Measurements from ENCODE around the gene MSH3. TPM values are rescaled to one million over a fixed set of nuclear protein-coding genes. Genes with fewer than 3 reads are reported as not detected.

Gene MSH3
- polyA plus RNA-seq, 1 of the 3 experiments (the other 2 are of a cell fraction) = 3.5 TPM

DNA sequence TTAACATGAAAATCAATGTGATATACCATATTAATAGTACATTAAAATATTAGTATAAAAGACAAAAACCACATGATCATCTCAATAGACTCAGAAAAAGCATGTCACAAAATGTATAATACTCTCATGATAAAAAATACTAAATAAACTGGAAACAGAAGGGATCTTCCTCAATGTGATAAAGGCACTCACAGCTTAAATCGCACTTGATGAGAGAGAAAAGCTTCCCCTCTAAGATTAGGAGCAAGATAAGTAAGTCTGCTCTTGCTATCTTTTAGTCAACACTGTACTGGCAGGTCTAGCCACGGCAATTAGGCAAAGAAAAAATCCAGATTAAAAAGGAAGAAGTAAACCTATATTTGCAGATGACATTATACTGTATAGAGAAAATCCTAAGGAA lies 21.8 kb upstream of the MSH3 start:
- CTCF ChIA-PET = no interaction called here
- peaks cover 14 to 16% of the 10 kb centered on the region in 2 experiments for H3K36me3 ChIP-seq (replicated peaks in 1 of 2; ENCODE audit: control insufficient read depth in 1 of 2, insufficient read depth in 2 of 2, low read length in 1 of 2)
- WGBS (ENCODE audit: low lambda C conversion rate) = 86% methylated on average over 2 of the region's 2 CpGs

More for the DNA sequence above, 21.8 kb upstream of the MSH3 start:
- no peak overlapping the region for H3K9ac ChIP-seq
- H3F3A ChIP-seq (replicated peaks; ENCODE audit: insufficient read depth) = no peaks in the 10 kb centered on the region
- no peaks in the 10 kb centered on the region for H3K9me3 ChIP-seq
- H3K79me2 ChIP-seq (ENCODE audit: insufficient read depth) = no peaks in the 10 kb centered on the region
- no peak for DNase-seq
- H2AFZ ChIP-seq (ENCODE audit: low read depth) = no peak overlapping the region
- H3K27me3 ChIP-seq (ENCODE audit: insufficient read depth) = no peaks in the 10 kb centered on the region
- H3K4me2 ChIP-seq = no peak overlapping the region
- no peaks in the 10 kb centered on the region; a peak in 1 of 4 replicates for H3K4me1 ChIP-seq (ENCODE audit: control insufficient read depth in 1 of 2, insufficient read depth in 2 of 2, low read depth in 1 of 2, low read length in 1 of 2)
- H3K4me3 ChIP-seq (ENCODE audit: low read depth in 2 of 2, low read length in 1 of 2) = no peak overlapping the region
- POLR2A ChIA-PET = no interaction called here
- TF ChIP-seq EZH2phosphoT487 (IDR thresholded peaks at IDR 0.05; ENCODE audit: borderline replicate concordance, low read depth) = no peak
- no peak for TF ChIP-seq RXRA (IDR thresholded peaks at IDR 0.05; ENCODE audit: borderline replicate concordance, low read depth)
- TF ChIP-seq, protein P1, sequence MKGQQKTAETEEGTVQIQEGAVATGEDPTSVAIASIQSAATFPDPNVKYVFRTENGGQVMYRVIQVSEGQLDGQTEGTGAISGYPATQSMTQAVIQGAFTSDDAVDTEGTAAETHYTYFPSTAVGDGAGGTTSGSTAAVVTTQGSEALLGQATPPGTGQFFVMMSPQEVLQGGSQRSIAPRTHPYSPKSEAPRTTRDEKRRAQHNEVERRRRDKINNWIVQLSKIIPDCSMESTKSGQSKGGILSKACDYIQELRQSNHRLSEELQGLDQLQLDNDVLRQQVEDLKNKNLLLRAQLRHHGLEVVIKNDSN (IDR thresholded peaks at IDR 0.05; ENCODE audit: borderline replicate concordance, low read depth) = no peak
- no peak for TF ChIP-seq RAD21 (IDR thresholded peaks at IDR 0.05; ENCODE audit: low read length)
- TF ChIP-seq, protein P2, sequence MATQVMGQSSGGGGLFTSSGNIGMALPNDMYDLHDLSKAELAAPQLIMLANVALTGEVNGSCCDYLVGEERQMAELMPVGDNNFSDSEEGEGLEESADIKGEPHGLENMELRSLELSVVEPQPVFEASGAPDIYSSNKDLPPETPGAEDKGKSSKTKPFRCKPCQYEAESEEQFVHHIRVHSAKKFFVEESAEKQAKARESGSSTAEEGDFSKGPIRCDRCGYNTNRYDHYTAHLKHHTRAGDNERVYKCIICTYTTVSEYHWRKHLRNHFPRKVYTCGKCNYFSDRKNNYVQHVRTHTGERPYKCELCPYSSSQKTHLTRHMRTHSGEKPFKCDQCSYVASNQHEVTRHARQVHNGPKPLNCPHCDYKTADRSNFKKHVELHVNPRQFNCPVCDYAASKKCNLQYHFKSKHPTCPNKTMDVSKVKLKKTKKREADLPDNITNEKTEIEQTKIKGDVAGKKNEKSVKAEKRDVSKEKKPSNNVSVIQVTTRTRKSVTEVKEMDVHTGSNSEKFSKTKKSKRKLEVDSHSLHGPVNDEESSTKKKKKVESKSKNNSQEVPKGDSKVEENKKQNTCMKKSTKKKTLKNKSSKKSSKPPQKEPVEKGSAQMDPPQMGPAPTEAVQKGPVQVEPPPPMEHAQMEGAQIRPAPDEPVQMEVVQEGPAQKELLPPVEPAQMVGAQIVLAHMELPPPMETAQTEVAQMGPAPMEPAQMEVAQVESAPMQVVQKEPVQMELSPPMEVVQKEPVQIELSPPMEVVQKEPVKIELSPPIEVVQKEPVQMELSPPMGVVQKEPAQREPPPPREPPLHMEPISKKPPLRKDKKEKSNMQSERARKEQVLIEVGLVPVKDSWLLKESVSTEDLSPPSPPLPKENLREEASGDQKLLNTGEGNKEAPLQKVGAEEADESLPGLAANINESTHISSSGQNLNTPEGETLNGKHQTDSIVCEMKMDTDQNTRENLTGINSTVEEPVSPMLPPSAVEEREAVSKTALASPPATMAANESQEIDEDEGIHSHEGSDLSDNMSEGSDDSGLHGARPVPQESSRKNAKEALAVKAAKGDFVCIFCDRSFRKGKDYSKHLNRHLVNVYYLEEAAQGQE (IDR thresholded peaks at IDR 0.05; ENCODE audit: low read depth, low read length) = no peak
- TF ChIP-seq, protein P3, sequence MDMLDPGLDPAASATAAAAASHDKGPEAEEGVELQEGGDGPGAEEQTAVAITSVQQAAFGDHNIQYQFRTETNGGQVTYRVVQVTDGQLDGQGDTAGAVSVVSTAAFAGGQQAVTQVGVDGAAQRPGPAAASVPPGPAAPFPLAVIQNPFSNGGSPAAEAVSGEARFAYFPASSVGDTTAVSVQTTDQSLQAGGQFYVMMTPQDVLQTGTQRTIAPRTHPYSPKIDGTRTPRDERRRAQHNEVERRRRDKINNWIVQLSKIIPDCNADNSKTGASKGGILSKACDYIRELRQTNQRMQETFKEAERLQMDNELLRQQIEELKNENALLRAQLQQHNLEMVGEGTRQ (IDR thresholded peaks at IDR 0.05; ENCODE audit: borderline replicate concordance, low read depth, low read length) = no peak
- no peak for TF ChIP-seq TEAD4 (IDR thresholded peaks at IDR 0.05; ENCODE audit: borderline replicate concordance, insufficient read depth)
- TF ChIP-seq MXI1 (IDR thresholded peaks at IDR 0.05; ENCODE audit: low read depth, low read length) = no peak
- TF ChIP-seq RCOR1 (IDR thresholded peaks at IDR 0.05; ENCODE audit: low read length) = no peak
- TF ChIP-seq FOXM1 (IDR thresholded peaks at IDR 0.05; ENCODE audit: low read depth) = no peak
- no peak for TF ChIP-seq TCF12 (IDR thresholded peaks at IDR 0.05)
- TF ChIP-seq, protein P4, sequence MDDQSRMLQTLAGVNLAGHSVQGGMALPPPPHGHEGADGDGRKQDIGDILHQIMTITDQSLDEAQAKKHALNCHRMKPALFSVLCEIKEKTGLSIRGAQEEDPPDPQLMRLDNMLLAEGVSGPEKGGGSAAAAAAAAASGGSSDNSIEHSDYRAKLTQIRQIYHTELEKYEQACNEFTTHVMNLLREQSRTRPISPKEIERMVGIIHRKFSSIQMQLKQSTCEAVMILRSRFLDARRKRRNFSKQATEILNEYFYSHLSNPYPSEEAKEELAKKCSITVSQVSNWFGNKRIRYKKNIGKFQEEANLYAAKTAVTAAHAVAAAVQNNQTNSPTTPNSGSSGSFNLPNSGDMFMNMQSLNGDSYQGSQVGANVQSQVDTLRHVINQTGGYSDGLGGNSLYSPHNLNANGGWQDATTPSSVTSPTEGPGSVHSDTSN (IDR thresholded peaks at IDR 0.05) = no peak
- TF ChIP-seq MEF2A (IDR thresholded peaks at IDR 0.05; ENCODE audit: borderline replicate concordance, low read depth) = no peak
- TF ChIP-seq, protein P5, sequence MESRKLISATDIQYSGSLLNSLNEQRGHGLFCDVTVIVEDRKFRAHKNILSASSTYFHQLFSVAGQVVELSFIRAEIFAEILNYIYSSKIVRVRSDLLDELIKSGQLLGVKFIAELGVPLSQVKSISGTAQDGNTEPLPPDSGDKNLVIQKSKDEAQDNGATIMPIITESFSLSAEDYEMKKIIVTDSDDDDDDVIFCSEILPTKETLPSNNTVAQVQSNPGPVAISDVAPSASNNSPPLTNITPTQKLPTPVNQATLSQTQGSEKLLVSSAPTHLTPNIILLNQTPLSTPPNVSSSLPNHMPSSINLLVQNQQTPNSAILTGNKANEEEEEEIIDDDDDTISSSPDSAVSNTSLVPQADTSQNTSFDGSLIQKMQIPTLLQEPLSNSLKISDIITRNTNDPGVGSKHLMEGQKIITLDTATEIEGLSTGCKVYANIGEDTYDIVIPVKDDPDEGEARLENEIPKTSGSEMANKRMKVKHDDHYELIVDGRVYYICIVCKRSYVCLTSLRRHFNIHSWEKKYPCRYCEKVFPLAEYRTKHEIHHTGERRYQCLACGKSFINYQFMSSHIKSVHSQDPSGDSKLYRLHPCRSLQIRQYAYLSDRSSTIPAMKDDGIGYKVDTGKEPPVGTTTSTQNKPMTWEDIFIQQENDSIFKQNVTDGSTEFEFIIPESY (IDR thresholded peaks at IDR 0.05; ENCODE audit: borderline replicate concordance, low read depth) = no peak
- no peak for TF ChIP-seq RFX5 (IDR thresholded peaks at IDR 0.05; ENCODE audit: low read length)
- TF ChIP-seq GABPA (IDR thresholded peaks at IDR 0.05; ENCODE audit: low read depth) = no peak
- TF ChIP-seq FOSL2 (IDR thresholded peaks at IDR 0.05; ENCODE audit: borderline replicate concordance, low read depth) = no peak
- no peak for TF ChIP-seq POLR2AphosphoS5 (IDR thresholded peaks at IDR 0.05; ENCODE audit: low read depth, low read length)
- TF ChIP-seq CHD2 (IDR thresholded peaks at IDR 0.05; ENCODE audit: low read length, partially characterized antibody) = no peak
- no peak overlapping the region for H3K27ac ChIP-seq (ENCODE audit: low read depth in 2 of 2, low read length in 1 of 2)
- no peaks in the 10 kb centered on the region for H4K20me1 ChIP-seq (ENCODE audit: insufficient read depth)
- no peaks in the 10 kb centered on the region for H3K9me2 ChIP-seq
